ENCODE results near the gene DPF3. TPM values are rescaled to one million over a fixed set of nuclear protein-coding genes. Genes with fewer than 3 reads are reported as not detected.

The DPF3 gene
- total RNA-seq, 1 donor from 2014 or later = 1.4 TPM

GRCh38 chr14:72638021-72638420, 255.9 kb downstream of the DPF3 start:
- DNase-seq = peak; percentile 56

- no peak for DNase-seq
Measured at GRCh38 chr14:72636871-72637270, 257.0 kb downstream of the DPF3 start.

- DNase-seq = no peak
Measured at GRCh38 chr14:72636094-72636493, 257.8 kb downstream of the DPF3 start.

GRCh38 chr14:72634691-72635616, 258.9 kb downstream of the DPF3 start:
- no peak for DNase-seq

- DNase-seq = no peak
Measured at GRCh38 chr14:72633551-72633950, 260.4 kb downstream of the DPF3 start.

- DNase-seq = no peak
Measured at GRCh38 chr14:72632727-72633126, 261.2 kb downstream of the DPF3 start.

GRCh38 chr14:72631401-72631800, 262.5 kb downstream of the DPF3 start:
- DNase-seq = no peak

GRCh38 chr14:72630374-72630773, 263.5 kb downstream of the DPF3 start:
- DNase-seq = no peak

- DNase-seq = no peak
Measured at GRCh38 chr14:72629534-72629933, 264.4 kb downstream of the DPF3 start.

GRCh38 chr14:72625689-72626088, 268.2 kb downstream of the DPF3 start:
- no peak for DNase-seq

GRCh38 chr14:72621387-72622065, 272.4 kb downstream of the DPF3 start:
- no peak for DNase-seq

- no peak for DNase-seq
Measured at GRCh38 chr14:72619881-72620280, 274.0 kb downstream of the DPF3 start.

- no peak for DNase-seq
Measured at GRCh38 chr14:72619111-72619571, 274.8 kb downstream of the DPF3 start.

GRCh38 chr14:72618424-72618823, 275.5 kb downstream of the DPF3 start:
- no peak for DNase-seq

GRCh38 chr14:72617391-72618031, 276.4 kb downstream of the DPF3 start:
- peak; percentile 81 for DNase-seq

- no peak for DNase-seq
Measured at GRCh38 chr14:72616811-72617210, 277.1 kb downstream of the DPF3 start.

GRCh38 chr14:72616294-72616693, 277.6 kb downstream of the DPF3 start:
- DNase-seq = peak; percentile 29

GRCh38 chr14:72615451-72616121, 278.3 kb downstream of the DPF3 start:
- DNase-seq = peak; percentile 59

- no peak for DNase-seq
Measured at GRCh38 chr14:72614891-72615415, 278.9 kb downstream of the DPF3 start.

GRCh38 chr14:72614365-72614764, 279.5 kb downstream of the DPF3 start:
- no peak for DNase-seq

- no peak for DNase-seq
Measured at GRCh38 chr14:72613975-72614319, 280.0 kb downstream of the DPF3 start.

GRCh38 chr14:72613231-72613974, 280.5 kb downstream of the DPF3 start:
- peak; percentile 71 for DNase-seq
